Measurements from ENCODE around the gene SCRG1.

The SCRG1 gene

GRCh38 chr4:173362666-173363065 lies 36.2 kb downstream of the SCRG1 start:
- TF ChIP-seq POLR2A (IDR thresholded peaks at IDR 0.05; ENCODE audit: low read depth, low read length) = no peak
- no peak for FAIRE-seq
- no peak for DNase-seq (ENCODE audit: insufficient read length, low spot score)

GRCh38 chr4:173360587-173361221 lies 38.2 kb downstream of the SCRG1 start:
- DNase-seq (ENCODE audit: insufficient read length, low spot score) = no peak
- TF ChIP-seq POLR2A (IDR thresholded peaks at IDR 0.05; ENCODE audit: low read depth, low read length) = no peak
- no peak for FAIRE-seq

GRCh38 chr4:173357939-173358338 lies 41.0 kb downstream of the SCRG1 start:
- no peak for FAIRE-seq
- TF ChIP-seq POLR2A (IDR thresholded peaks at IDR 0.05; ENCODE audit: low read depth, low read length) = no peak

DNA sequence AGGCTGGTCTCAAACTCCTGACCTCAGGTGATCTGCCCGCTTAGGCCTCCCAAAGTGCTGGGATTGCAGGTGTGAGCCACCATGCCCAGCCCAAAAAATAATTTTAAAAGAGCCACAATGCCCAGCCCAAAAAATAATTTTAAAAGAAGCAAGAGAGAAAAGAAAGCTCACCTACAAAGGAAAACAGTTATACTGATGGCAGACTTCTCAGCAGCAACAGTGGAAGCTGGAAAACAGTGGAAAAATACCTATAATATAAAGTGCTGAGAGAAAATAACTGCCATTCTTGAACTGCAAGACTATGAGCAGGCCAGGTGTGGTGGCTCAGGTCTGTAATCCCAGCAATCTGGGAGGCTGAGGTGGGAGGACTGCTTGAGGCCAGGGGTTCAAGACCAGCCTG lies 51.4 kb downstream of the SCRG1 start:
- FAIRE-seq (no peak), DNase-seq (ENCODE audit: insufficient read length, low spot score) (no peak)
- no peak for TF ChIP-seq POLR2A (IDR thresholded peaks at IDR 0.05; ENCODE audit: low read depth, low read length)

More at GRCh38 chr4:173357939-173358338, 41.0 kb downstream of the SCRG1 start:
- DNase-seq (ENCODE audit: insufficient read length, low spot score) = no peak

GRCh38 chr4:173346074-173346473 lies 52.8 kb downstream of the SCRG1 start:
- DNase-seq (ENCODE audit: insufficient read length, low spot score) = no peak
- TF ChIP-seq POLR2A (IDR thresholded peaks at IDR 0.05; ENCODE audit: low read depth, low read length) = no peak

DNA sequence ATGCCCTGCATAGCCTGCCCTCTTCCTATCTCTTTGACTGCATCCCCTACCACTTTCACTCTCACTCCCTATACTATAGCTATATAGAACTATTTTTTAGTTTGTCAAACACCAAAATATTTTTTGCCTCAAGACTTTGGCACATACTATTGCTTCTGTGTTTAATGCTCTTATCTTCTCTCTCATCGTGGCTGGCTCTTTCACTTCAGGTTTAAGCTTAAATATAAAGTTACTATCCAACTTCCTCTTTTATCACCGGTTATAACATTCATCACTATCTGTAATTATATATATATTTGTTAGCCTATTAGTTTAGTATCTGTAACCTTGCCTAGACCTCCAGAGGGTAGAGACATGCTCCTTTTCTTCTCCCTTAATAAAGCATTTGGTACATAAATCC lies 53.3 kb downstream of the SCRG1 start:
- no peak for TF ChIP-seq POLR2A (IDR thresholded peaks at IDR 0.05; ENCODE audit: low read depth, low read length)
- FAIRE-seq (no peak), DNase-seq (ENCODE audit: insufficient read length, low spot score) (no peak)

More at GRCh38 chr4:173346074-173346473, 52.8 kb downstream of the SCRG1 start:
- no peak for FAIRE-seq

DNA sequence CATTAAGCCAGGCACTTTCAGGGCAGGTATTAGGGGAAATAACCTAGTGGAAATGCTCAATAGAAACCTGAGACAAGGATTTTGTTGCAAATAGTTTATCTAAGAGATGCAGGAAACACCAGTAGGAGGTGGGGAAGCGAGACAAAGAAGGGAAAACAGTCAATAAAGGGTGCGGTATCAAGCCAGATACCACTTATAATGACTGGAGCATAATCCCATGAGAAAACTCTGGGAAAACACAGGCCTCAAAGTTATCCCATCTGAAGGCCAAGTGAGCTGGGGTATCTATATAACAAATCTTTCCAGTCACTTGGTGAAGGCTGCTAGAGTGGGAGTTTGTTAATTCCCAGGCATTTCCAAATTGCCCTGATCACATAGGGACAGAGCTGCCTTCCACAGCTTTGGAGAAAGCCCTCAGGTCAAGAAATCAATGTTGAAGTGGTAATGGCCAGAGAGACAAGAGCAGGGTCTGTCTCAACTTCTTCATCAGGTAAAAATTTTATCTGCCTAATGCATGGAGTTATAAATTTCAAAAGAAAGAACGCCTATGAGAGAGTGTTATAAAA lies 55.0 kb downstream of the SCRG1 start:
- no peak for TF ChIP-seq POLR2A (IDR thresholded peaks at IDR 0.05; ENCODE audit: low read depth, low read length)
- no peak for DNase-seq (ENCODE audit: insufficient read length, low spot score)
- no peak for FAIRE-seq

- no peak for DNase-seq (ENCODE audit: insufficient read length, low spot score)
- no peak for FAIRE-seq
- no peak for TF ChIP-seq POLR2A (IDR thresholded peaks at IDR 0.05; ENCODE audit: low read depth, low read length)
Observed at GRCh38 chr4:173337463-173337862, 61.5 kb downstream of the SCRG1 start.

DNA sequence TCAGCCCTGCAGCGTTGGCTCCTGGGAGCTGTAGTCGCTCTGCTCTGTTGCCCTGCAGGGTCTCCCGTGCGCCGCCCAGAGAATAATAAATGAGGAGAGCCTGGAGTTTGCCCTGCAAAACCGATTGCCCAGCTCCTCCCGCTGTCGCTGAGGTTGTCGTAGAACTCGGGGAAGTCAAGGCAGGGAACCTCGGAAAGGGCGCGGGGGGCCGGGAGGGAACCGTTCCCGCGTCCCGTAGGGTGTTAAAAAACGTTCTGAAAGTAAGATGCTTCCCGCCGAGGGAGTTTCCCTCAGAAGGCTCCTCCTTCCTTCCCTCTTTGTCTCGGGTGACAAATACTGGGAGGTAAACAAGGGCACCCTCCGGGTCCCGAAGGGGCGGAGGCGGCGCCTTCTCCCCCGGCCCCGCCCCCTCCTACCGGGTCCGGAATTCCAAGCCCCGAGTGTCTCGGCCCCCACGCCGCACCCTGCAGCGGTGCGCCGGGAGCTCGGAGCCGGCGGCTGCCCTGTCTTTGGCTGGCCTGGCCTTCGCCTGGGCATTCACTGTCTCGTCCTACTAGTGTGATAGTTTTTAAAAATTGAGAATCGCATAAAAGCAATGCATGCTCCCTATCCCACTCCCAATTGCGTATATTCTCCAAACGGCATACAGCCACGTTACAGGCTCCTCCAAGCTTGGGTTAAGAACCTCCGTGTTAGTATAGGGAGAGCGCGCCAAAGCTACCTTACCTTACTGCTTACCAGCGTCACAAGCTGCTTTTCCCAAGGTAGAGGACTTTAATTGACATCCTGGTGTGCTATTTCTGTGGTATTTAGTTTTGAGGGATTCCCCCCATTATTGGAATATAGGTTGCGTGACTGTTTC lies 63.8 kb downstream of the SCRG1 start:
- DNase-seq (ENCODE audit: insufficient read length, low spot score) (peak; percentile 63), FAIRE-seq (peak; percentile 83)
- peak; percentile 61; the same call in 1 of the 2 replicates for TF ChIP-seq POLR2A (IDR thresholded peaks at IDR 0.05; ENCODE audit: low read depth, low read length)
